22Rv1 (cell line): ENCODE measurements around the gene COBL.

Experiments
- ZFX ChIP-seq: fragments of 450-650 bp; IDR thresholded peaks from 2 replicates; pipeline ENCODE4 v1.6.1; 2017; ENCODE audit warnings: antibody characterized with exemption, borderline replicate concordance
- TF ChIP-seq, protein P1 (sequence below): fragments of 450-650 bp; IDR thresholded peaks from 2 replicates; pipeline ENCODE4 v1.5.1; 2017; ENCODE audit warnings: mild to moderate bottlenecking

DNA sequence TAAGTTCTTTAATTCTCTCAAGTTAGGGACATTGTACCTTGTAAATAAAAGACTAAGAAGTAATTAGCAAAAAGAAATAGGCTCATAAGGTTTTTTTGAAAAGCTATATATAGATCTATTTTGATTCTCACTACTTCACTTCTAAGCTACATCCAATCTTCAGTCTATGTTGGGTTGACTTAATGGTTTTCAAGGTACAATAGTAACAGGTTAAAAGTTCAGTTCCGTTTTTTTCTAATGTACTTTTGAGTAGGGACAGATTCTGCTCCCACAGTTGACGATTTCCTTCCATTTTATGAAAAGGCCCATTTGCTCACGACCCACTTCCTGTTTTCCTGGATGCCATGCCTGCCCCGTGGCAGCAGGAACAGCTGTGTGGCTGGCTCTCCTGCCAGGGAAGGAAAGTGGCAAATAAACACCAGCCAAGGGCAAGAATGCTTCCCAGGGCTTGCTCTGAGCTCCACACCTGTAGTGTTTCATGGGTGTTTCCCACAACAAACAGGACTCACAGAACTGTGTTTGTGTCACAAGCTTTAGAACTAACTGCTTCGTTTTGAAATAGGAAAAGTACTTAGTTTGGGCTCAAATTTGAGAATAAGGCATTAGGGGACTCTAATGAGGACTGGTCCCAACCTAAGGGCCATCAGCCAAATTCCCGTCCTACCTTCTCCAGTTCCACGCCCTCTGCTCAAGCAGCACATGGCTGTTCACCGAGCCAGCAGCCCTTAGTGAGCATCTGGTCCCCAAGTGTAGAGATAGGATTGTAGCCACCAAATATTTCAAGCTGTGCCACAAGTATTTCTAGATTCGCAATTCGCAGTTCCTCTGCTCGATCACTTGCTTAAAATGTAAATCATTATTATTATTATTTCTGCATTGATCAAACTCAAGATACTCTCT lies 240.7 kb downstream of the COBL start:
- TF ChIP-seq, protein P1, sequence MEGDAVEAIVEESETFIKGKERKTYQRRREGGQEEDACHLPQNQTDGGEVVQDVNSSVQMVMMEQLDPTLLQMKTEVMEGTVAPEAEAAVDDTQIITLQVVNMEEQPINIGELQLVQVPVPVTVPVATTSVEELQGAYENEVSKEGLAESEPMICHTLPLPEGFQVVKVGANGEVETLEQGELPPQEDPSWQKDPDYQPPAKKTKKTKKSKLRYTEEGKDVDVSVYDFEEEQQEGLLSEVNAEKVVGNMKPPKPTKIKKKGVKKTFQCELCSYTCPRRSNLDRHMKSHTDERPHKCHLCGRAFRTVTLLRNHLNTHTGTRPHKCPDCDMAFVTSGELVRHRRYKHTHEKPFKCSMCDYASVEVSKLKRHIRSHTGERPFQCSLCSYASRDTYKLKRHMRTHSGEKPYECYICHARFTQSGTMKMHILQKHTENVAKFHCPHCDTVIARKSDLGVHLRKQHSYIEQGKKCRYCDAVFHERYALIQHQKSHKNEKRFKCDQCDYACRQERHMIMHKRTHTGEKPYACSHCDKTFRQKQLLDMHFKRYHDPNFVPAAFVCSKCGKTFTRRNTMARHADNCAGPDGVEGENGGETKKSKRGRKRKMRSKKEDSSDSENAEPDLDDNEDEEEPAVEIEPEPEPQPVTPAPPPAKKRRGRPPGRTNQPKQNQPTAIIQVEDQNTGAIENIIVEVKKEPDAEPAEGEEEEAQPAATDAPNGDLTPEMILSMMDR = no peak
- TF ChIP-seq ZFX = no peak
